Mammary epithelial cell (primary cell): ENCODE measurements around the gene PCSK5.

Experiments used
- CTCF ChIP-seq, 2 donors: IDR thresholded peaks in 1 of 2; conservative IDR thresholded peaks in 1 of 2; 2 replicates each; pipeline ENCODE4 v1.5.1; 2011 to 2012; ENCODE audit warnings: inconsistent platforms in 2 of 2, low read length in 2 of 2, mild to moderate bottlenecking in 2 of 2, control low read depth in 1 of 2, low read depth in 1 of 2; ENCODE audit not compliant: insufficient read depth in 1 of 2; ENCODE audit errors: extremely low read depth in 1 of 2
- EZH2 ChIP-seq: IDR thresholded peaks from 2 replicates; pipeline ENCODE4 v1.6.1; 2012; ENCODE audit warnings: low read length, inconsistent platforms, borderline replicate concordance

- TF ChIP-seq CTCF (conservative IDR thresholded peaks at IDR 0.05 in 1 of 2, IDR thresholded peaks at IDR 0.05 in 1 of 2; ENCODE audit: extremely low read depth in 1 of 2, insufficient read depth in 1 of 2, low read depth in 1 of 2, low read length in 2 of 2) (no peak), EZH2 (no peak)
These were observed 323.3 kb downstream of the PCSK5 start for GRCh38 chr9:76213751-76214150.
